Right lobe of liver (tissue), 4 donors: ENCODE results near the gene SLC17A9.

Experiments
- CTCF ChIP-seq, 4 donors: fragments of 200-600 bp in 3 of 4; fragments of 450-650 bp in 1 of 4; IDR thresholded peaks; one replicate each; pipeline versions ENCODE4 v1.5.1 to v1.8.0; 2016 to 2022; ENCODE audit warnings: antibody characterized with exemption in 4 of 4, mild to moderate bottlenecking in 2 of 4
- POLR2A ChIP-seq: fragments of 450-650 bp; IDR thresholded peaks from one replicate; pipeline ENCODE4 v1.6.1; 2017; ENCODE audit warnings: antibody characterized with exemption, mild to moderate bottlenecking
- donor health status: DM: no; HTN: no; CAD: no.
- donor health status: DM: no; HTN: no; CAD: no.
- donor health status: DM: no; HTN: yes; CAD: no.

- TF ChIP-seq CTCF (IDR thresholded peaks at IDR 0.05): no peak
- TF ChIP-seq POLR2A: no peak
Measured at GRCh38 chr20:62941792-62942191, 10.7 kb upstream of the SLC17A9 start.
